DOHH2 (cell line): ENCODE data around the gene PRRT1.

Source experiments
- H3F3A ChIP-seq: fragments of 200-600 bp; sonication (generic), shearing (Covaris generic); 2 replicates; pipeline ENCODE4 v1.6.0; 2016; ENCODE audit warnings: antibody characterized with exemption, mild to moderate bottlenecking; ENCODE audit not compliant: control insufficient read depth, insufficient read depth
- H3K27ac ChIP-seq: fragments of 200-600 bp; sonication (generic); 2 replicates; pipeline ENCODE4 v1.5.1; 2014; ENCODE audit warnings: low read depth, mild to moderate bottlenecking, low read length, moderate library complexity
- H3K27me3 ChIP-seq: fragments of 200-600 bp; sonication (generic); 2 replicates; pipeline ENCODE4 v1.6.1; 2014; ENCODE audit warnings: mild to moderate bottlenecking, low read length, mixed read lengths; ENCODE audit not compliant: control insufficient read depth
- H3K36me3 ChIP-seq: fragments of 200-600 bp; sonication (generic); 2 replicates; pipeline ENCODE4 v1.6.1; 2014; ENCODE audit warnings: mild to moderate bottlenecking, low read length, moderate library complexity, mixed read lengths; ENCODE audit not compliant: control insufficient read depth
- H3K4me1 ChIP-seq: fragments of 200-600 bp; sonication (generic); 2 replicates; pipeline ENCODE4 v1.6.1; 2014; ENCODE audit warnings: mild to moderate bottlenecking, low read length, mixed read lengths; ENCODE audit not compliant: control insufficient read depth
- H3K4me2 ChIP-seq: fragments of 200-600 bp; sonication (generic); 2 replicates; pipeline ENCODE4 v1.6.0; 2014; ENCODE audit warnings: mild to moderate bottlenecking, low read length, moderate library complexity
- H3K4me3 ChIP-seq: fragments of 200-600 bp; sonication (generic); 2 replicates; pipeline ENCODE4 v1.5.1; 2014; ENCODE audit warnings: mild to moderate bottlenecking, low read length, mixed read lengths
- H3K79me2 ChIP-seq: fragments of 200-600 bp; sonication (generic); 2 replicates; pipeline ENCODE4 v1.6.1; 2014; ENCODE audit warnings: mild to moderate bottlenecking, low read length, mixed read lengths; ENCODE audit not compliant: control insufficient read depth
- H3K9me2 ChIP-seq: fragments of 200-600 bp; sonication (generic); replicated peaks from 2 replicates; pipeline ENCODE4 v1.6.1; 2014; ENCODE audit warnings: mild to moderate bottlenecking, low read length, mixed read lengths; ENCODE audit not compliant: control insufficient read depth
- H3K9me3 ChIP-seq: fragments of 200-600 bp; sonication (generic); 2 replicates; pipeline ENCODE4 v1.6.1; 2014; ENCODE audit warnings: antibody characterized with exemption, low read length, mixed read lengths; ENCODE audit not compliant: control insufficient read depth, insufficient read depth
- H4K20me1 ChIP-seq: fragments of 200-600 bp; sonication (generic); 2 replicates; pipeline ENCODE4 v1.6.0; 2014; ENCODE audit warnings: low read depth, mild to moderate bottlenecking, antibody characterized with exemption, low read length, moderate library complexity; ENCODE audit not compliant: control insufficient read depth, insufficient read depth
- EZH2phosphoT487 ChIP-seq: fragments of 200-600 bp; sonication (generic); IDR thresholded peaks from 2 replicates; pipeline ENCODE4 v1.6.1; 2017; ENCODE audit warnings: borderline replicate concordance, mild to moderate bottlenecking, antibody characterized with exemption, low read length, moderate library complexity, mixed read lengths
- TF ChIP-seq, protein P1 (sequence below): fragments of 200-600 bp; sonication (generic); IDR thresholded peaks from one replicate; pipeline ENCODE4 v1.5.1; 2014; ENCODE audit warnings: antibody characterized with exemption, mild to moderate bottlenecking, low read depth, low read length; ENCODE audit not compliant: poor library complexity, severe bottlenecking

Gene PRRT1

DNA sequence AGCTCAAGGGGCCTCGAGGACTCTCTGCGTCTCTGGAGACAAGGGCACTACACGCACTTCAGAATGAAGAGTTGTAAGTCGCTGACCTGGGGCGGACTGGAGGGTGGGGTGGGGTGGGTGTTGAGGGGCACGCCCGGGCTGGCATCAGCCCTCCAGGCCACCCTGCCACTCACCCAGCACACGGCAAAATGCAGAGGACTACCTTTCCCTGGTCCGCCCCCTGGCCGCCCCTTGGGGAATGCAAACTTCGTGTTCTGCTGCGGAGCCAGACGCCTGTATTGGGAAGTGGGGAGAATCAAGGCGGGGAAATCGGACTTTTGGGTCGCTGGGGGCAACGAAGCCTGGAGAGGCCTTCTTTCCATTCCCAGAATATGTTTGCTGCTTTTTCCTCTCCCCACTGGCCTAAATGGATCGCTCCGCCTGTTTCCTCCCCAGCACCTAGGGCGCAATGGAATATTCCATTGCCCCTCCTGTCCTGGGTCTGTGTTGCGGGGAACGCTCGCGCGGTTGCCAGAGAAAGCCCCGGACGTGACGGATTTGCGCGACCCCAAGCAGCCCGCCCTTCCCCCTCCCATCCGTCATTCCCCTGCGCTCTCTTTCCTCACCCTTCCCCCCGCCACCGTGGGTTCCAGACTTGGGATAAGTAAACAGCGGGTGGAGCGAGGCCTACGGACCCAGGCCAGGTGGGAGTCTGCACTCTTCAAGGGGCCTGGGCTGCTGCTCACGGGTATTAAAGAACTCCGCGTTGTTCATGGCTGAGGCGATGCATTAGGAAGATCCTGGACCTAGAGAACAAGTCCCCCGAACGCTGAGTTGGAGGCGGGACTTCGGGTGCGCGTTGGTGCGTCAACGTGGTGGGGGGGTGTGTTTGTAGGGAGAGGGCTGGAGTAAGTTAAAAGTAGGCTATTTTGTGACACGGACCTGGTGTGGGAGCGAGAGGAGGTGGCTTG, 2.1 kb upstream of the PRRT1 start, which contains the start of gene PPT2:
Gene PPT2 (plus strand): TSS at position 578 of the 950 bp plus-strand sequence. CDS start 454 bp downstream, outside the sequence.
- H3K4me1 ChIP-seq: peaks cover 32% of the 10 kb centered on the region
- peak within 1 kb of the TSS; percentile 58 for H3K27ac ChIP-seq
- peaks cover 15% of the 10 kb centered on the region for H3K79me2 ChIP-seq
- no peaks in the 10 kb centered on the region for H3K9me2 ChIP-seq
- peaks cover 29% of the 10 kb centered on the region for H3K36me3 ChIP-seq
- H3K27me3 ChIP-seq: no peaks in the 10 kb centered on the region
- peak within 1 kb of the TSS; percentile 77 for H3K4me2 ChIP-seq
- H3F3A ChIP-seq: peaks cover 10% of the 10 kb centered on the region
- TF ChIP-seq EZH2phosphoT487: no peak
- TF ChIP-seq, protein P1, sequence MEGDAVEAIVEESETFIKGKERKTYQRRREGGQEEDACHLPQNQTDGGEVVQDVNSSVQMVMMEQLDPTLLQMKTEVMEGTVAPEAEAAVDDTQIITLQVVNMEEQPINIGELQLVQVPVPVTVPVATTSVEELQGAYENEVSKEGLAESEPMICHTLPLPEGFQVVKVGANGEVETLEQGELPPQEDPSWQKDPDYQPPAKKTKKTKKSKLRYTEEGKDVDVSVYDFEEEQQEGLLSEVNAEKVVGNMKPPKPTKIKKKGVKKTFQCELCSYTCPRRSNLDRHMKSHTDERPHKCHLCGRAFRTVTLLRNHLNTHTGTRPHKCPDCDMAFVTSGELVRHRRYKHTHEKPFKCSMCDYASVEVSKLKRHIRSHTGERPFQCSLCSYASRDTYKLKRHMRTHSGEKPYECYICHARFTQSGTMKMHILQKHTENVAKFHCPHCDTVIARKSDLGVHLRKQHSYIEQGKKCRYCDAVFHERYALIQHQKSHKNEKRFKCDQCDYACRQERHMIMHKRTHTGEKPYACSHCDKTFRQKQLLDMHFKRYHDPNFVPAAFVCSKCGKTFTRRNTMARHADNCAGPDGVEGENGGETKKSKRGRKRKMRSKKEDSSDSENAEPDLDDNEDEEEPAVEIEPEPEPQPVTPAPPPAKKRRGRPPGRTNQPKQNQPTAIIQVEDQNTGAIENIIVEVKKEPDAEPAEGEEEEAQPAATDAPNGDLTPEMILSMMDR: no peak
- no peaks in the 10 kb centered on the region for H4K20me1 ChIP-seq
- no peaks in the 10 kb centered on the region for H3K9me3 ChIP-seq
- peak within 1 kb of the TSS; percentile 99 for H3K4me3 ChIP-seq

DNA sequence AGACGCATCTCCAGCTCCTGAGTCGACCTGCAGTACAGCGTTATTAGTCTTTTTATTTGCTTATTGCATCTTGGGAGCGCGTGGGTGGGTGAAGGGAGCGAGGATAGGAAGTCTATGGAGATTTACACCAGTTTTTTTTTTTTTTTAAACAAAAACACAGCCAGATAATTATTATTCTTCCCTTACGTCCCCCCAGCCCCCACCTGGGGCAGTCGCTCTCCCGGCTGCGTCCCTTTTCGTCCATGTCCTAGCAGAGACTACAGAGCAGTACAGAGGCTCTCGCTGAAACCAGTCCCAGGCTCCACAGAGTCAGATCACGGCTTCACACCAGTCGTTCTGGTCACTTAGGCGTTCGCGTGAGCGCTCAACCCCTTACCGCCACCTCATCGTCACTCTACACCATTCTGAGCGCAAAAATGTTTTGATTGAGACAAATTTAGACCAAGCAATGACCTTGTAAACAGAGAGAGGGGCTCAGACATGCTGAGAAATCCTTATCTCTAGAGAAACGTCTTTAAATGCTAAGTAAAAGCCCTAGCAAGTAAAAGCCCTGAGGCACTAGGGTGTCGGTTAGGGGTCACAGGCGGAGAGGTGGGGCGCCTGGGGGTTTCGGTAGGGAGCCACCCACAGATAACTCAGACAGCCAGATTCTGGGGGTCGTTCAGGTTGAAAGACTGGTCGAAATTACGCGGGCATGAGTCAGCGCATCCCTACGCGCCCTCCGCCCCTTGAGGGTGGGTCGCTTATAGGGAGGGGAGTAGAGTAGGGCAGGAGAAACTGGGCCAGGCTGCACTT, 1.2 kb upstream of the PRRT1 start:
- Histone ChIP-seq H3K9me3 (no peaks in the 10 kb centered on the region), H3K4me3 (peak overlapping the region; percentile 99), H3K4me2 (peak overlapping the region; percentile 77), H3F3A (peaks cover 10% of the 10 kb centered on the region), H3K36me3 (peaks cover 22% of the 10 kb centered on the region), H3K9me2 (no peaks in the 10 kb centered on the region), H4K20me1 (no peaks in the 10 kb centered on the region), H3K4me1 (peaks cover 32% of the 10 kb centered on the region), H3K27me3 (no peaks in the 10 kb centered on the region), H3K27ac (no peak overlapping the region), H3K79me2 (peaks cover 15% of the 10 kb centered on the region)
- TF ChIP-seq, protein P1: no peak
- no peak for TF ChIP-seq EZH2phosphoT487

GRCh38 chr6:32151181-32151862, 417 bp downstream of the PRRT1 start:
- H3K4me3 ChIP-seq: no peak overlapping the region
- peaks cover 10% of the 10 kb centered on the region for H3K27me3 ChIP-seq
- no peaks in the 10 kb centered on the region for H4K20me1 ChIP-seq
- no peaks in the 10 kb centered on the region for H3K9me3 ChIP-seq
- H3F3A ChIP-seq: peaks cover 10% of the 10 kb centered on the region
- H3K27ac ChIP-seq: no peak overlapping the region
- no peaks in the 10 kb centered on the region for H3K9me2 ChIP-seq
- peaks cover 32% of the 10 kb centered on the region for H3K4me1 ChIP-seq
- no peak overlapping the region for H3K4me2 ChIP-seq
- TF ChIP-seq, protein P1: no peak
- peaks cover 15% of the 10 kb centered on the region for H3K79me2 ChIP-seq
- peaks cover 9% of the 10 kb centered on the region for H3K36me3 ChIP-seq
